Hepatocyte (in vitro differentiated cells): ENCODE results near the gene INMT. TPM values are rescaled to one million over a fixed set of nuclear protein-coding genes. Genes with fewer than 3 reads are reported as not detected.
A peak's percentile ranks its signal among the peaks of the same experiment; 100 is the strongest.

Experiments used
- DNase-seq: peaks from one replicate; pipeline ENCODE4 v3.0.0-alpha.2; 2016; ENCODE audit warnings: low spot score
- H2AFZ ChIP-seq: fragments of 200-600 bp; sonication (generic); 2 replicates; pipeline ENCODE4 v1.6.0; 2016; ENCODE audit warnings: antibody characterized with exemption, mild to moderate bottlenecking
- H3K27ac ChIP-seq: fragments of 200-600 bp; sonication (generic); 2 replicates; pipeline ENCODE4 v1.5.1; 2016; ENCODE audit warnings: mild to moderate bottlenecking
- H3K27me3 ChIP-seq: fragments of 200-600 bp; sonication (generic); 2 replicates; pipeline ENCODE4 v1.6.1; 2016
- H3K36me3 ChIP-seq: fragments of 200-600 bp; sonication (generic); replicated peaks from 2 replicates; pipeline ENCODE4 v1.5.1; 2016; ENCODE audit warnings: low read depth; ENCODE audit not compliant: insufficient read depth
- H3K4me1 ChIP-seq: fragments of 200-600 bp; sonication (generic); 2 replicates; pipeline ENCODE4 v1.5.1; 2016; ENCODE audit warnings: mild to moderate bottlenecking, moderate library complexity; ENCODE audit not compliant: insufficient read depth
- H3K4me2 ChIP-seq: fragments of 200-600 bp; sonication (generic); 2 replicates; pipeline ENCODE4 v1.6.0; 2016
- H3K4me3 ChIP-seq: fragments of 200-600 bp; sonication (generic); 2 replicates; pipeline ENCODE4 v1.5.1; 2016; ENCODE audit warnings: mild to moderate bottlenecking
- H3K79me2 ChIP-seq: fragments of 200-600 bp; sonication (generic); 2 replicates; pipeline ENCODE4 v1.6.0; 2017; ENCODE audit warnings: mild to moderate bottlenecking
- H3K9me2 ChIP-seq: fragments of 200-600 bp; sonication (generic); replicated peaks from 2 replicates; pipeline ENCODE4 v1.6.0; 2017; ENCODE audit warnings: mild to moderate bottlenecking; ENCODE audit not compliant: insufficient read depth
- H3K9me3 ChIP-seq: fragments of 200-600 bp; sonication (generic); 2 replicates; pipeline ENCODE4 v1.5.1; 2016; ENCODE audit warnings: low read depth, mild to moderate bottlenecking
- H4K20me1 ChIP-seq: fragments of 200-600 bp; sonication (generic); 2 replicates; pipeline ENCODE4 v1.6.0; 2016; ENCODE audit warnings: mild to moderate bottlenecking; ENCODE audit not compliant: insufficient read depth, poor library complexity, severe bottlenecking
- EZH2 ChIP-seq: fragments of 200-600 bp; sonication (generic); IDR thresholded peaks from 2 replicates; pipeline ENCODE4 v1.6.1; 2016; ENCODE audit warnings: antibody characterized with exemption, mild to moderate bottlenecking, borderline replicate concordance
- EZH2phosphoT487 ChIP-seq: fragments of 200-600 bp; sonication (generic); IDR thresholded peaks from one replicate; pipeline ENCODE4 v1.6.1; 2018; ENCODE audit warnings: antibody characterized with exemption, mild to moderate bottlenecking, low read depth, moderate library complexity; ENCODE audit not compliant: unreplicated experiment, severe bottlenecking
- WGBS: methylation state at CpG from one replicate; pipeline ENCODE4 v1.1.6; 2016; ENCODE audit warnings: low lambda C conversion rate; ENCODE audit errors: missing lambda C conversion rate; 5-methylcytosine and 5-hydroxymethylcytosine counted together
- polyA plus RNA-seq: library from polyadenylated mRNA; unstranded; fragments of >200 nt; fragmentation: Nextera tagmentation; extraction: Ambion mirVana; gene quantifications from 2 replicates; pipeline ENCODE4 v1.2.1, GENCODE V29; 2016
- total RNA-seq: library from RNA; depleted of rRNA; stranded (reverse); fragments of >200 nt; gene quantifications from 2 replicates; pipeline ENCODE4 v1.2.3, GENCODE V29; 2014
- TF ChIP-seq, protein P1 (sequence below): fragments of 200-600 bp; sonication (generic); IDR thresholded peaks from 2 replicates; pipeline ENCODE4 v1.5.1; 2016; ENCODE audit warnings: antibody characterized with exemption, mild to moderate bottlenecking; ENCODE audit not compliant: poor library complexity

INMT gene
- total and polyA plus RNA-seq, 2 experiments from 2014 or later, result 17.4 to 18.4 TPM

- no peaks in the 10 kb centered on the region for H4K20me1 ChIP-seq
Observed at GRCh38 chr7:30740417-30741181, 11.3 kb upstream of the INMT start.

GRCh38 chr7:30741289-30741688 lies 10.6 kb upstream of the INMT start:
- 89% methylated on average over 8 of the region's 8 CpGs for WGBS
- no peak overlapping the region for H2AFZ ChIP-seq
- H3K4me2 ChIP-seq, result no peak overlapping the region
- no peak for TF ChIP-seq EZH2
- no peak for TF ChIP-seq EZH2phosphoT487
- TF ChIP-seq, protein P1, sequence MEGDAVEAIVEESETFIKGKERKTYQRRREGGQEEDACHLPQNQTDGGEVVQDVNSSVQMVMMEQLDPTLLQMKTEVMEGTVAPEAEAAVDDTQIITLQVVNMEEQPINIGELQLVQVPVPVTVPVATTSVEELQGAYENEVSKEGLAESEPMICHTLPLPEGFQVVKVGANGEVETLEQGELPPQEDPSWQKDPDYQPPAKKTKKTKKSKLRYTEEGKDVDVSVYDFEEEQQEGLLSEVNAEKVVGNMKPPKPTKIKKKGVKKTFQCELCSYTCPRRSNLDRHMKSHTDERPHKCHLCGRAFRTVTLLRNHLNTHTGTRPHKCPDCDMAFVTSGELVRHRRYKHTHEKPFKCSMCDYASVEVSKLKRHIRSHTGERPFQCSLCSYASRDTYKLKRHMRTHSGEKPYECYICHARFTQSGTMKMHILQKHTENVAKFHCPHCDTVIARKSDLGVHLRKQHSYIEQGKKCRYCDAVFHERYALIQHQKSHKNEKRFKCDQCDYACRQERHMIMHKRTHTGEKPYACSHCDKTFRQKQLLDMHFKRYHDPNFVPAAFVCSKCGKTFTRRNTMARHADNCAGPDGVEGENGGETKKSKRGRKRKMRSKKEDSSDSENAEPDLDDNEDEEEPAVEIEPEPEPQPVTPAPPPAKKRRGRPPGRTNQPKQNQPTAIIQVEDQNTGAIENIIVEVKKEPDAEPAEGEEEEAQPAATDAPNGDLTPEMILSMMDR, result no peak
- no peak overlapping the region for H3K27ac ChIP-seq
- H3K4me1 ChIP-seq, result no peaks in the 10 kb centered on the region
- no peaks in the 10 kb centered on the region for H4K20me1 ChIP-seq
- no peaks in the 10 kb centered on the region for H3K9me2 ChIP-seq
- no peaks in the 10 kb centered on the region for H3K9me3 ChIP-seq
- DNase-seq, result no peak
- no peak overlapping the region for H3K4me3 ChIP-seq
- H3K27me3 ChIP-seq, result peaks cover 6% of the 10 kb centered on the region
- H3K79me2 ChIP-seq, result no peaks in the 10 kb centered on the region
- no peaks in the 10 kb centered on the region for H3K36me3 ChIP-seq

More at GRCh38 chr7:30740417-30741181, 11.3 kb upstream of the INMT start:
- Histone ChIP-seq H3K4me3 (no peak overlapping the region), H3K9me3 (no peaks in the 10 kb centered on the region), H2AFZ (peak overlapping the region; percentile 13), H3K27ac (no peak overlapping the region), H3K9me2 (no peaks in the 10 kb centered on the region), H3K4me2 (no peak overlapping the region), H3K36me3 (no peaks in the 10 kb centered on the region), H3K79me2 (no peaks in the 10 kb centered on the region), H3K27me3 (peaks cover 6% of the 10 kb centered on the region), H3K4me1 (no peaks in the 10 kb centered on the region)
- WGBS, result 43% methylated on average over 14 of the region's 14 CpGs
- peak; percentile 82 for DNase-seq
- TF ChIP-seq, protein P1, result peak; percentile 96
- no peak for TF ChIP-seq EZH2

DNA sequence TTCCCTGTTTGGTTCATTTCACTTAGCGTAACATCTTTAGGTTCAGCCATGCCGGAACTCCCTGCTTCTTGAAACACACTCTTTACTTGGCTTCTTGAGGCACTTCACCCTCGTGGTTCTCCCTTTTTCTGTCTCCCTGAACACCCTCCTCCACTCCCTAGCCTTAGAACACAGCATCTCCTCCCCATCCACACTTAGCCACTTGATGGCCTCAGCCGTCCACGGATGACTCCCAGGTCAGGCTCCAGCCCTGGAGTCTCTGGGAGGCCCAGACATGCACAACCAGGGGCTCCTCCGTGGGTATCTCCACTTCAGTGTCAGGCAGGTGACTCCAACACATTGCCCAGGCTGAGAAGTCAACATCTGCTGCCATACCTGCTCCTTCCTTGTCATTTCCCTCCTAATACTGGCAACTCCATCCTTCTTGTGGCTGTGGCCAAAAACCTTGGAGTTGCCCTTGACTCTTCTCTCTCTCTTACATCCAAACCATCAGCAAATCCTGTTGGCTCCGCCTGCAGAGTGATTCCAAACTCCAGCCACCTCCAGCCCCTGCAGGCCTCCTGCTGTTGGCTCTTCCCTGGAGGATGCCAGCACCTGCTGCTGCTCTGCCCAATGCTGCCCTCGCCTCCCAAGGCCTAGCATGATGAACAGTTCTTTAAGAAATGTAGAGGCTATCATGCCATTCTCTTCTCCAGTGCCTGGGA lies 8.4 kb upstream of the INMT start:
- TF ChIP-seq EZH2, result no peak
- TF ChIP-seq, protein P1, result peak; percentile 36
- H3K36me3 ChIP-seq, result no peaks in the 10 kb centered on the region
- no peaks in the 10 kb centered on the region for H4K20me1 ChIP-seq
- no peaks in the 10 kb centered on the region for H3K27me3 ChIP-seq
- H3K9me2 ChIP-seq, result no peaks in the 10 kb centered on the region
- H3K79me2 ChIP-seq, result no peaks in the 10 kb centered on the region
- DNase-seq, result peak; percentile 49
- H3K27ac ChIP-seq, result no peak overlapping the region
- no peak overlapping the region for H3K4me3 ChIP-seq
- no peak overlapping the region for H2AFZ ChIP-seq
- H3K4me1 ChIP-seq, result no peaks in the 10 kb centered on the region
- no peak overlapping the region for H3K4me2 ChIP-seq
- 63% methylated on average over 8 of the region's 8 CpGs for WGBS
- no peaks in the 10 kb centered on the region for H3K9me3 ChIP-seq
